ENCODE results near the gene MBTD1. TPM values are rescaled to one million over a fixed set of nuclear protein-coding genes. Genes with fewer than 3 reads are reported as not detected.

Gene MBTD1
- total and polyA plus RNA-seq, 2 experiments from 2014 or later, result 19.1 to 63.9 TPM

DNA sequence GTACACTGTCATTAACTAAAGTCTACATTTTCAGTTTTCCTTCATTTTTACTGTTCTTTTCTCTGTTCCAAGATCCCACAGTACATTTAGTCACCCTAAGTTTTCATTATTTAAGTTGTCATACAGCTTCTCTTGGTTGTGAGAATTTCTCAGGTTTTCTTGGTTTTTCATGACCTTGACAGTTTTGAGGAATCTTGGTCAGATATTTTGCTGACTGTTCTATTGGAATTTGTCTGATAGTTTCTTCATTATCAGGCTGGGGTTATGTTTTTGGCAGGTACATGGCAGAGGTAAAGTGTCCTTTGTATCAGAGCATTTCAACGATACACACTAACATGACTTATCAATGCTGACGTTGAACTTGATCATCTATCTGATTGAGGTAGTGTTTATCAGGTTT lies 19.6 kb downstream of the MBTD1 start (continued):
- TF ChIP-seq, protein P1, sequence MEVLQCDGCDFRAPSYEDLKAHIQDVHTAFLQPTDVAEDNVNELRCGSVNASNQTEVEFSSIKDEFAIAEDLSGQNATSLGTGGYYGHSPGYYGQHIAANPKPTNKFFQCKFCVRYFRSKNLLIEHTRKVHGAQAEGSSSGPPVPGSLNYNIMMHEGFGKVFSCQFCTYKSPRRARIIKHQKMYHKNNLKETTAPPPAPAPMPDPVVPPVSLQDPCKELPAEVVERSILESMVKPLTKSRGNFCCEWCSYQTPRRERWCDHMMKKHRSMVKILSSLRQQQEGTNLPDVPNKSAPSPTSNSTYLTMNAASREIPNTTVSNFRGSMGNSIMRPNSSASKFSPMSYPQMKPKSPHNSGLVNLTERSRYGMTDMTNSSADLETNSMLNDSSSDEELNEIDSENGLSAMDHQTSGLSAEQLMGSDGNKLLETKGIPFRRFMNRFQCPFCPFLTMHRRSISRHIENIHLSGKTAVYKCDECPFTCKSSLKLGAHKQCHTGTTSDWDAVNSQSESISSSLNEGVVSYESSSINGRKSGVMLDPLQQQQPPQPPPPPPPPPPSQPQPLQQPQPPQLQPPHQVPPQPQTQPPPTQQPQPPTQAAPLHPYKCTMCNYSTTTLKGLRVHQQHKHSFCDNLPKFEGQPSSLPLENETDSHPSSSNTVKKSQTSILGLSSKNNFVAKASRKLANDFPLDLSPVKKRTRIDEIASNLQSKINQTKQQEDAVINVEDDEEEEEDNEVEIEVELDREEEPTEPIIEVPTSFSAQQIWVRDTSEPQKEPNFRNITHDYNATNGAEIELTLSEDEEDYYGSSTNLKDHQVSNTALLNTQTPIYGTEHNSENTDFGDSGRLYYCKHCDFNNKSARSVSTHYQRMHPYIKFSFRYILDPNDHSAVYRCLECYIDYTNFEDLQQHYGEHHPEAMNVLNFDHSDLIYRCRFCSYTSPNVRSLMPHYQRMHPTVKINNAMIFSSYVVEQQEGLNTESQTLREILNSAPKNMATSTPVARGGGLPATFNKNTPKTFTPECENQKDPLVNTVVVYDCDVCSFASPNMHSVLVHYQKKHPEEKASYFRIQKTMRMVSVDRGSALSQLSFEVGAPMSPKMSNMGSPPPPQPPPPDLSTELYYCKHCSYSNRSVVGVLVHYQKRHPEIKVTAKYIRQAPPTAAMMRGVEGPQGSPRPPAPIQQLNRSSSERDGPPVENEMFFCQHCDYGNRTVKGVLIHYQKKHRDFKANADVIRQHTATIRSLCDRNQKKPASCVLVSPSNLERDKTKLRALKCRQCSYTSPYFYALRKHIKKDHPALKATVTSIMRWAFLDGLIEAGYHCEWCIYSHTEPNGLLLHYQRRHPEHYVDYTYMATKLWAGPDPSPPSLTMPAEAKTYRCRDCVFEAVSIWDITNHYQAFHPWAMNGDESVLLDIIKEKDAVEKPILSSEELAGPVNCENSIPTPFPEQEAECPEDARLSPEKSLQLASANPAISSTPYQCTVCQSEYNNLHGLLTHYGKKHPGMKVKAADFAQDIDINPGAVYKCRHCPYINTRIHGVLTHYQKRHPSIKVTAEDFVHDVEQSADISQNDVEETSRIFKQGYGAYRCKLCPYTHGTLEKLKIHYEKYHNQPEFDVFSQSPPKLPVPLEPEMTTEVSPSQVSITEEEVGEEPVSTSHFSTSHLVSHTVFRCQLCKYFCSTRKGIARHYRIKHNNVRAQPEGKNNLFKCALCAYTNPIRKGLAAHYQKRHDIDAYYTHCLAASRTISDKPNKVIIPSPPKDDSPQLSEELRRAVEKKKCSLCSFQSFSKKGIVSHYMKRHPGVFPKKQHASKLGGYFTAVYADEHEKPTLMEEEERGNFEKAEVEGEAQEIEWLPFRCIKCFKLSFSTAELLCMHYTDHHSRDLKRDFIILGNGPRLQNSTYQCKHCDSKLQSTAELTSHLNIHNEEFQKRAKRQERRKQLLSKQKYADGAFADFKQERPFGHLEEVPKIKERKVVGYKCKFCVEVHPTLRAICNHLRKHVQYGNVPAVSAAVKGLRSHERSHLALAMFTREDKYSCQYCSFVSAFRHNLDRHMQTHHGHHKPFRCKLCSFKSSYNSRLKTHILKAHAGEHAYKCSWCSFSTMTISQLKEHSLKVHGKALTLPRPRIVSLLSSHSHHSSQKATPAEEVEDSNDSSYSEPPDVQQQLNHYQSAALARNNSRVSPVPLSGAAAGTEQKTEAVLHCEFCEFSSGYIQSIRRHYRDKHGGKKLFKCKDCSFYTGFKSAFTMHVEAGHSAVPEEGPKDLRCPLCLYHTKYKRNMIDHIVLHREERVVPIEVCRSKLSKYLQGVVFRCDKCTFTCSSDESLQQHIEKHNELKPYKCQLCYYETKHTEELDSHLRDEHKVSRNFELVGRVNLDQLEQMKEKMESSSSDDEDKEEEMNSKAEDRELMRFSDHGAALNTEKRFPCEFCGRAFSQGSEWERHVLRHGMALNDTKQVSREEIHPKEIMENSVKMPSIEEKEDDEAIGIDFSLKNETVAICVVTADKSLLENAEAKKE (CRISPR knock-in tag; IDR thresholded peaks at IDR 0.05), result no peak

DNA sequence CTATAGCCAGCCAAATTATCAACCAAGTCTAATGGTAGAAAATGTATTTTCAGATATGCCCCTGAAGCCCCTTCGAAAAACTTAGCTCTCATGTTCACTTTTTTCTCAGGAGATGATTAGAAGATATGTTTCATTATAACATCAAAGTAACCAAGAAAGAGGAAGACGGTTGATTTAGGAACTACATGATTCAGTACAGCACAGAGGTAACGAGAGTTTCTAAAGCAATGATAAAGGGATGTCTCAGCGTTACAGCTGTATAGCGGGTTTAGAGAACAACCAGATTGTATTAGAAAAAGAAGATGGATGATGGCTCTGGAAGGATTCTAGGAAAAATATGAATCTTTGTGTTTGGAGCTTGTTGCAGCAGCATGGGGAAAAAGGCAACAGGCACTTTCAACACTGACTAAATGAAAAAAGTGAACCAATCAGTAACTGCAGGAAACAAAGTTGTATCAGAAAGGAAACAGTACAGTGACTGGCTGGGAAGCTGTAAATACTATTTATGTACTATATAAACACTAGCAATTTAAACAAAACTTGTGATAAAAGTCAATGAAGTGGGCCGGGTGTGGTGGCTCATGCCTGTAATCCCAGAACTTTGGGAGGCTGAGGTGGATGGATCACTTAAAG lies 21.5 kb downstream of the MBTD1 start:
- Histone ChIP-seq H3K4me2 (no peak overlapping the region), H3K27ac (ENCODE audit: low read depth) (no peak overlapping the region), H3K4me3 (no peak overlapping the region), H2AFZ (no peak overlapping the region), H3K27me3 (ENCODE audit: insufficient read depth) (no peaks in the 10 kb centered on the region), H3K79me2 (replicated peaks; ENCODE audit: insufficient read depth) (peaks cover 99% of the 10 kb centered on the region), H3K36me3 (ENCODE audit: insufficient read depth) (no peaks in the 10 kb centered on the region), H3F3A (replicated peaks; ENCODE audit: low read depth) (no peaks in the 10 kb centered on the region), H3K4me1 (ENCODE audit: insufficient read depth) (no peaks in the 10 kb centered on the region), H3K9me2 (ENCODE audit: insufficient read depth) (no peaks in the 10 kb centered on the region), H4K20me1 (replicated peaks; ENCODE audit: insufficient read depth) (peaks cover 20% of the 10 kb centered on the region)
- no peak overlapping the region for H3K27ac Mint-ChIP-seq
- ATAC-seq (no peak), DNase-seq (ENCODE audit: low spot score) (no peak)
- peaks cover 2% of the 10 kb centered on the region; the same call in 1 of the 3 replicates for H3K4me1 Mint-ChIP-seq
- H3K36me3 Mint-ChIP-seq (ENCODE audit: low read depth), result no peaks in the 10 kb centered on the region; the same call in 2 of the 3 replicates
- H3K27me3 Mint-ChIP-seq (ENCODE audit: insufficient read depth, low read depth, poor library complexity), result peaks cover 1% of the 10 kb centered on the region
- no peaks in the 10 kb centered on the region for H3K9me3 Mint-ChIP-seq
- no peak overlapping the region for H3K4me3 Mint-ChIP-seq
- TF ChIP-seq CREB1 (CRISPR knock-in tag; IDR thresholded peaks at IDR 0.05; ENCODE audit: low read depth) (no peak), NANOG (IDR thresholded peaks at IDR 0.05; ENCODE audit: borderline replicate concordance) (no peak), ZNF114 (CRISPR knock-in tag; IDR thresholded peaks at IDR 0.05) (no peak), POLR2AphosphoS5 (IDR thresholded peaks at IDR 0.05; ENCODE audit: low read depth) (no peak), JUNB (IDR thresholded peaks at IDR 0.05; ENCODE audit: unreplicated experiment) (no peak), STAT1 (IDR thresholded peaks at IDR 0.05; ENCODE audit: unreplicated experiment) (no peak), EZH2 (IDR thresholded peaks at IDR 0.05; ENCODE audit: low read depth, unreplicated experiment) (no peak)
- TF ChIP-seq, protein P2, sequence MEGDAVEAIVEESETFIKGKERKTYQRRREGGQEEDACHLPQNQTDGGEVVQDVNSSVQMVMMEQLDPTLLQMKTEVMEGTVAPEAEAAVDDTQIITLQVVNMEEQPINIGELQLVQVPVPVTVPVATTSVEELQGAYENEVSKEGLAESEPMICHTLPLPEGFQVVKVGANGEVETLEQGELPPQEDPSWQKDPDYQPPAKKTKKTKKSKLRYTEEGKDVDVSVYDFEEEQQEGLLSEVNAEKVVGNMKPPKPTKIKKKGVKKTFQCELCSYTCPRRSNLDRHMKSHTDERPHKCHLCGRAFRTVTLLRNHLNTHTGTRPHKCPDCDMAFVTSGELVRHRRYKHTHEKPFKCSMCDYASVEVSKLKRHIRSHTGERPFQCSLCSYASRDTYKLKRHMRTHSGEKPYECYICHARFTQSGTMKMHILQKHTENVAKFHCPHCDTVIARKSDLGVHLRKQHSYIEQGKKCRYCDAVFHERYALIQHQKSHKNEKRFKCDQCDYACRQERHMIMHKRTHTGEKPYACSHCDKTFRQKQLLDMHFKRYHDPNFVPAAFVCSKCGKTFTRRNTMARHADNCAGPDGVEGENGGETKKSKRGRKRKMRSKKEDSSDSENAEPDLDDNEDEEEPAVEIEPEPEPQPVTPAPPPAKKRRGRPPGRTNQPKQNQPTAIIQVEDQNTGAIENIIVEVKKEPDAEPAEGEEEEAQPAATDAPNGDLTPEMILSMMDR (conservative IDR thresholded peaks at IDR 0.05; ENCODE audit: low read depth in 2 of 2), result no peak
